Hepatocyte (in vitro differentiated cells): ENCODE results near the gene MAP4K2. TPM values are rescaled to one million over a fixed set of nuclear protein-coding genes. Genes with fewer than 3 reads are reported as not detected.

Experiments used
- DNase-seq: peaks from one replicate; pipeline ENCODE4 v3.0.0-alpha.2; 2016; ENCODE audit warnings: low spot score
- H2AFZ ChIP-seq: fragments of 200-600 bp; sonication (generic); 2 replicates; pipeline ENCODE4 v1.6.0; 2016; ENCODE audit warnings: antibody characterized with exemption, mild to moderate bottlenecking
- H3K27ac ChIP-seq: fragments of 200-600 bp; sonication (generic); 2 replicates; pipeline ENCODE4 v1.5.1; 2016; ENCODE audit warnings: mild to moderate bottlenecking
- H3K27me3 ChIP-seq: fragments of 200-600 bp; sonication (generic); 2 replicates; pipeline ENCODE4 v1.6.1; 2016
- H3K36me3 ChIP-seq: fragments of 200-600 bp; sonication (generic); replicated peaks from 2 replicates; pipeline ENCODE4 v1.5.1; 2016; ENCODE audit warnings: low read depth; ENCODE audit not compliant: insufficient read depth
- H3K4me1 ChIP-seq: fragments of 200-600 bp; sonication (generic); 2 replicates; pipeline ENCODE4 v1.5.1; 2016; ENCODE audit warnings: mild to moderate bottlenecking, moderate library complexity; ENCODE audit not compliant: insufficient read depth
- H3K4me2 ChIP-seq: fragments of 200-600 bp; sonication (generic); 2 replicates; pipeline ENCODE4 v1.6.0; 2016
- H3K4me3 ChIP-seq: fragments of 200-600 bp; sonication (generic); 2 replicates; pipeline ENCODE4 v1.5.1; 2016; ENCODE audit warnings: mild to moderate bottlenecking
- H3K79me2 ChIP-seq: fragments of 200-600 bp; sonication (generic); 2 replicates; pipeline ENCODE4 v1.6.0; 2017; ENCODE audit warnings: mild to moderate bottlenecking
- H3K9me2 ChIP-seq: fragments of 200-600 bp; sonication (generic); replicated peaks from 2 replicates; pipeline ENCODE4 v1.6.0; 2017; ENCODE audit warnings: mild to moderate bottlenecking; ENCODE audit not compliant: insufficient read depth
- H3K9me3 ChIP-seq: fragments of 200-600 bp; sonication (generic); 2 replicates; pipeline ENCODE4 v1.5.1; 2016; ENCODE audit warnings: low read depth, mild to moderate bottlenecking
- H4K20me1 ChIP-seq: fragments of 200-600 bp; sonication (generic); 2 replicates; pipeline ENCODE4 v1.6.0; 2016; ENCODE audit warnings: mild to moderate bottlenecking; ENCODE audit not compliant: insufficient read depth, poor library complexity, severe bottlenecking
- EZH2 ChIP-seq: fragments of 200-600 bp; sonication (generic); IDR thresholded peaks from 2 replicates; pipeline ENCODE4 v1.6.1; 2016; ENCODE audit warnings: antibody characterized with exemption, mild to moderate bottlenecking, borderline replicate concordance
- EZH2phosphoT487 ChIP-seq: fragments of 200-600 bp; sonication (generic); IDR thresholded peaks from one replicate; pipeline ENCODE4 v1.6.1; 2018; ENCODE audit warnings: antibody characterized with exemption, mild to moderate bottlenecking, low read depth, moderate library complexity; ENCODE audit not compliant: unreplicated experiment, severe bottlenecking
- WGBS: methylation state at CpG from one replicate; pipeline ENCODE4 v1.1.6; 2016; ENCODE audit warnings: low lambda C conversion rate; ENCODE audit errors: missing lambda C conversion rate; 5-methylcytosine and 5-hydroxymethylcytosine counted together
- polyA plus RNA-seq: library from polyadenylated mRNA; unstranded; fragments of >200 nt; fragmentation: Nextera tagmentation; extraction: Ambion mirVana; gene quantifications from 2 replicates; pipeline ENCODE4 v1.2.1, GENCODE V29; 2016
- total RNA-seq: library from RNA; depleted of rRNA; stranded (reverse); fragments of >200 nt; gene quantifications from 2 replicates; pipeline ENCODE4 v1.2.3, GENCODE V29; 2014
- TF ChIP-seq, protein P1 (sequence below): fragments of 200-600 bp; sonication (generic); IDR thresholded peaks from 2 replicates; pipeline ENCODE4 v1.5.1; 2016; ENCODE audit warnings: antibody characterized with exemption, mild to moderate bottlenecking; ENCODE audit not compliant: poor library complexity

The MAP4K2 gene
- total and polyA plus RNA-seq, 2 experiments from 2014 or later: 7.8 to 9.0 TPM

DNA sequence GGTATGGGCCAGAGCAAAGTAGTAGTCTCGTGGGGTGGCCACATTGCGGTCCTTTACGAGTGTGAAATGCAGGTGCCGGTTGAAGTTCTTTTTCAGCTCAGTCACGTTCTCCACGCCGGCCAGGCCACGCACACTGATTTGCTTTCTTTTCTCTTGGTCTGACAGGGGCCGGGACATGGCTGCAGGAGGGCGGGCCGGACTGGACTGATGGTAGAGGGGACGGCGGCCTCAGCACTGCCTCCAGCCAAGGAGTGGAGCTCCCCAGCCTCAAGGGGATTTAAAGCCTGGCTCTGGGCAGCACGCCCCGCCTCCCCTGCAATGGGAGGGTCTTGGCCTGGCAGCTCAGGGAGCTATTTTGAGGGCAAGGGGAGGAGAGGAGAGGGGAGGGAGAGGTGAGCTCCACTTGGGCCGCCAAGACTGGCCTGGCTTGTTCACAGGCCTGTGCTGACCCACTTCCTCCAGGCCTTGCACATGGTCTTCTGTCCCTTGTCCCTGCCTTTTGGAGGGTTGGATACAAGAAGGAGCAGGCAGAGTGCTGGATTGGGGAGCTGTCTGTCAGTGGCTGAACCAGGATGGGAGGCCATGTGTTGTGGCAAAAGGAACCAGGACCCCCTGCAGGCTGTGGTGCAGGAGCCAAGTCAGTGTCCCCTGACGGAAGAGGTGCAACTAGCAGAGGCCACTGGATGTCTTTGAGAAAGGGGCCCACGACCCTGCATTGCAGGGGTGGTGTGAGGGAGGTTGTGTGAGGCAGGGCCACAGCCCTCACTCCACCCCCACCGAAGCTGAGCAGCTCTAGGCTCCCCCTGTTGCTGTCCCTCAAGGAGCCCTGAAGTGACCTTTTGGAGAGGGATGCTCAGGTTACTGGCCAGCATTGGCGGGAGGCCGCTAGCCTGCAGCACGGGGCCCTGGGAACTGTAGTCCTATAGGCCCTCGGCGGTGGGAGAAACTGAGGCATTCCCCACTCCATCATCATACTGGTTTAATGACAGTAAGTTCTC, 43.0 kb downstream of the MAP4K2 start, which contains the start of gene PYGM:
Gene PYGM (minus strand): TSS at position 253 of the 998 bp plus-strand sequence. CDS start 76 bp downstream, at position 177.
- DNase-seq: peak; percentile 66
- Histone ChIP-seq H3K36me3 (peaks cover 2% of the 10 kb centered on the region), H2AFZ (no peak within 1 kb of the TSS), H3K4me3 (no peak within 1 kb of the TSS), H3K27ac (no peak within 1 kb of the TSS), H3K4me2 (no peak within 1 kb of the TSS), H3K9me3 (no peaks in the 10 kb centered on the region), H3K27me3 (no peaks in the 10 kb centered on the region), H4K20me1 (peaks cover 27% of the 10 kb centered on the region), H3K4me1 (peaks cover 9% of the 10 kb centered on the region), H3K9me2 (no peaks in the 10 kb centered on the region), H3K79me2 (no peaks in the 10 kb centered on the region)
- TF ChIP-seq EZH2phosphoT487 (no peak), EZH2 (no peak)
- TF ChIP-seq, protein P1, sequence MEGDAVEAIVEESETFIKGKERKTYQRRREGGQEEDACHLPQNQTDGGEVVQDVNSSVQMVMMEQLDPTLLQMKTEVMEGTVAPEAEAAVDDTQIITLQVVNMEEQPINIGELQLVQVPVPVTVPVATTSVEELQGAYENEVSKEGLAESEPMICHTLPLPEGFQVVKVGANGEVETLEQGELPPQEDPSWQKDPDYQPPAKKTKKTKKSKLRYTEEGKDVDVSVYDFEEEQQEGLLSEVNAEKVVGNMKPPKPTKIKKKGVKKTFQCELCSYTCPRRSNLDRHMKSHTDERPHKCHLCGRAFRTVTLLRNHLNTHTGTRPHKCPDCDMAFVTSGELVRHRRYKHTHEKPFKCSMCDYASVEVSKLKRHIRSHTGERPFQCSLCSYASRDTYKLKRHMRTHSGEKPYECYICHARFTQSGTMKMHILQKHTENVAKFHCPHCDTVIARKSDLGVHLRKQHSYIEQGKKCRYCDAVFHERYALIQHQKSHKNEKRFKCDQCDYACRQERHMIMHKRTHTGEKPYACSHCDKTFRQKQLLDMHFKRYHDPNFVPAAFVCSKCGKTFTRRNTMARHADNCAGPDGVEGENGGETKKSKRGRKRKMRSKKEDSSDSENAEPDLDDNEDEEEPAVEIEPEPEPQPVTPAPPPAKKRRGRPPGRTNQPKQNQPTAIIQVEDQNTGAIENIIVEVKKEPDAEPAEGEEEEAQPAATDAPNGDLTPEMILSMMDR: no peak
- 41% methylated on average over 22 of the region's 24 CpGs for WGBS

DNA sequence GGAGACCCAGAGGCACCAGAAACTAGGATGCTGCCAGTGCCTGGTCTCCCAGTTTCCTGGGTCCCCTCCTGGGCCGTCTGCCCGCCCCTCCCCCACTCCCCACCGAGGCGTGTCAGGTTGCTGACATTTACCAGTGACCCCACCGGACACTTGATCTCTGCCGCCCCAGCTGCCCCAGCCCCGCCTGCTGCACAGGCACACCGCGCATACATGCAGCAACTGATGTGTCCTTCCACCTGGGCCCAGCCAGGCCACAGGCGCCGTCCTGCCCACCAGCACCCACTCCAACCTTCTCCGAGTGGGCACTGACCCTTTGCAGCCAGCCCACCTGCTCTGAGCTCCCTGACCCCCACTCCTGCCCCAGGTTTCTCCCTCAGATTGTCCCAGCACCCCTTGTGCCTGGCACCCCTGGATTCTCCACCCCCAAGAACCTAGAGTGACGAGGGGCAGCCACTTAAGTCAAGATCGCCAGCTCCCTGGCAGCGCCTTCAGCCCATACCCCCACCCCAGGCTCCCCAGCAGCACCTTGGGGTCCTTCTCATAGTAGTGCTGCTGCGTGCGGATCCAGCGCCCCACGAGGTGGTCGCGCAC, 43.8 kb downstream of the MAP4K2 start:
- Histone ChIP-seq H3K4me1 (peaks cover 9% of the 10 kb centered on the region), H4K20me1 (peaks cover 19% of the 10 kb centered on the region)

DNA sequence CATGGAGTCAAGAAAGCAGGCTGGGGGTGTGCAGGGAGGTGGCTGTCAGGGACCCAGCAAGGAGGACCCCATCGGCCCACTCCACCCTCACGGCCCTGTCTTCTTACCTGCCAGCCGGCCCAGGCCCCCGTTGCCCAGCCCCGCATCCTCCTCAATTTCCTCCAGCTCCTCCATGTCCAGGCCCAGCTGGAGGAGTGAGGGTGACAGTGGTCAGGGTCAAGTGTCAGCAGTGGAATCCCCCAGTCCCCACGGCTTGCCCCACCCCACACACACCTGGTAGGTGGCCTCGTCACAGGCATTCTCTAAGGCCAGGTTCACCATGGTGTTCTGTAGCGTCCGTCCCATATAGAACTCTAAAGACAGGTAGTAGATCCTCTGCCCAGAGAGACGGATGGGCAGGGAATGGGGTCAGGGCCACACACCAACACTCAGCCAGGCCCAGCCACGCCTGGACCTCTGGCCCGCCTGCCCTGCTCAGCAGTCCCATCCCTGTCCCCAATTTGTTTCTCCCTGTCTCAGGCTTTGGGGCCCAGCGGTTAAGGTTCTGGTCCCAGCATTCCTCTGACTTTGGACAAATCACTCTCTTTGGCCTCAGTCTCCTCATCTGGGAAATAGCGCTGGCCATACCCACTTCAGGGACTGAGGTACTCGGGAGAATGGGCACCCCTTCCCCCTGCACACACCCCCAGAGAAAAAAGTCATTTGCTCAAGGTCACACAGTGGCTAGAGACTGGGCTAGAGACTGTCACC, 44.5 kb downstream of the MAP4K2 start:
- H3K9me2 ChIP-seq: no peaks in the 10 kb centered on the region
- no peak overlapping the region for H3K4me2 ChIP-seq
- peaks cover 9% of the 10 kb centered on the region for H3K4me1 ChIP-seq
- no peak overlapping the region for H2AFZ ChIP-seq
- no peaks in the 10 kb centered on the region for H3K79me2 ChIP-seq
- H3K27ac ChIP-seq: no peak overlapping the region
- DNase-seq: no peak
- H3K36me3 ChIP-seq: no peaks in the 10 kb centered on the region
- H4K20me1 ChIP-seq: peaks cover 12% of the 10 kb centered on the region
- TF ChIP-seq EZH2phosphoT487 (no peak), EZH2 (no peak)
- TF ChIP-seq, protein P1: no peak
- H3K27me3 ChIP-seq: no peaks in the 10 kb centered on the region
- no peaks in the 10 kb centered on the region for H3K9me3 ChIP-seq
- no peak overlapping the region for H3K4me3 ChIP-seq
- WGBS: 90% methylated on average over 15 of the region's 15 CpGs

More for the DNA sequence above, 43.8 kb downstream of the MAP4K2 start:
- no peaks in the 10 kb centered on the region for H3K9me2 ChIP-seq
- H2AFZ ChIP-seq: no peak overlapping the region
- no peaks in the 10 kb centered on the region for H3K27me3 ChIP-seq
- H3K27ac ChIP-seq: no peak overlapping the region
- no peaks in the 10 kb centered on the region for H3K36me3 ChIP-seq
- WGBS: 70% methylated on average over 16 of the region's 21 CpGs
- TF ChIP-seq, protein P1: no peak
- TF ChIP-seq EZH2 (no peak), EZH2phosphoT487 (no peak)
- DNase-seq: no peak
- no peak overlapping the region for H3K4me2 ChIP-seq
- H3K9me3 ChIP-seq: no peaks in the 10 kb centered on the region
- no peaks in the 10 kb centered on the region for H3K79me2 ChIP-seq
- H3K4me3 ChIP-seq: no peak overlapping the region
